Lung (tissue), 12 donors: ENCODE measurements around the gene IAH1. TPM values are rescaled to one million over a fixed set of nuclear protein-coding genes. Genes with fewer than 3 reads are reported as not detected.

ENCODE experiments used
- ATAC-seq: fragments of 200-7000 bp; cut with Tn5 transposase; one replicate; pipeline ENCODE4 v1.9.1; 2020; ENCODE audit warnings: moderate number of reproducible peaks; ENCODE audit not compliant: insufficient read depth, low FRiP score
- DNase-seq, 3 donors: peaks; one replicate each; pipeline ENCODE4 v3.0.0-alpha.2; 2013 to 2017
- H3K27ac ChIP-seq, 2 donors: one replicate each; pipeline ENCODE4 v1.5.1; 2013; ENCODE audit warnings: mild to moderate bottlenecking in 2 of 2, moderate library complexity in 2 of 2, control low read depth in 1 of 2, inconsistent platforms in 1 of 2, low read depth in 1 of 2, low read length in 1 of 2
- H3K27me3 ChIP-seq, 3 donors: one replicate each; pipeline ENCODE4 v1.5.1; 2013; ENCODE audit warnings: low read length in 2 of 3; ENCODE audit not compliant: control insufficient read depth in 3 of 3, insufficient read depth in 3 of 3
- H3K36me3 ChIP-seq, 4 donors: one replicate each; pipeline ENCODE4 v1.5.1; 2013; ENCODE audit warnings: low read length in 4 of 4, mild to moderate bottlenecking in 1 of 4, moderate library complexity in 1 of 4; ENCODE audit not compliant: control insufficient read depth in 4 of 4, insufficient read depth in 4 of 4
- H3K4me1 ChIP-seq, 5 donors: one replicate each; pipeline ENCODE4 v1.5.1; 2013; ENCODE audit warnings: low read length in 5 of 5, mild to moderate bottlenecking in 2 of 5, moderate library complexity in 1 of 5; ENCODE audit not compliant: control insufficient read depth in 5 of 5, insufficient read depth in 5 of 5
- H3K4me3 ChIP-seq: one replicate; pipeline ENCODE4 v1.5.1; 2013; ENCODE audit warnings: mild to moderate bottlenecking, control low read depth, moderate library complexity
- H3K9ac ChIP-seq, 2 donors: one replicate each; pipeline ENCODE4 v1.5.1; 2013; ENCODE audit warnings: low read length in 2 of 2, control low read depth in 1 of 2; ENCODE audit not compliant: insufficient read depth in 1 of 2
- H3K9me3 ChIP-seq, 4 donors: one replicate each; pipeline ENCODE4 v1.5.1; 2013; ENCODE audit warnings: low read length in 3 of 4, mild to moderate bottlenecking in 1 of 4, moderate library complexity in 1 of 4; ENCODE audit not compliant: control insufficient read depth in 4 of 4, insufficient read depth in 3 of 4
- WGBS, 2 donors: extraction: QIAGEN DNeasy Blood & Tissue Kit; methylation state at CpG; one replicate each; pipeline ENCODE4 v1.1.7; 2013; 5-methylcytosine and 5-hydroxymethylcytosine counted together
- polyA plus RNA-seq, 2 donors: library from polyadenylated mRNA; stranded (reverse); fragments of 200-250 nt; gene quantifications; one replicate each; pipeline ENCODE4 v1.2.1, GENCODE V29; 2013
- total RNA-seq, 2 donors: library from RNA; depleted of rRNA in 1 of 2; stranded (reverse); fragments of >200 nt in 1 of 2; gene quantifications; one replicate each; pipeline ENCODE4 v1.2.1, GENCODE V29; 2014 to 2021
- TF ChIP-seq, protein P1 (sequence below): IDR thresholded peaks from 2 replicates; pipeline ENCODE4 v1.5.1; 2012; ENCODE audit warnings: mild to moderate bottlenecking; ENCODE audit errors: control extremely low read depth, extremely low read depth
- donor health status: control.
- donor health status: control.
- donor health status: Bipolar disorder and iron deficiency.
- donor health status: healthy.
- donor health status: DM: yes; HTN: yes; CAD: no.

Gene IAH1
- total and polyA plus RNA-seq, 4 donors, result 29.4 to 73.5 (median 43.5) TPM

DNA sequence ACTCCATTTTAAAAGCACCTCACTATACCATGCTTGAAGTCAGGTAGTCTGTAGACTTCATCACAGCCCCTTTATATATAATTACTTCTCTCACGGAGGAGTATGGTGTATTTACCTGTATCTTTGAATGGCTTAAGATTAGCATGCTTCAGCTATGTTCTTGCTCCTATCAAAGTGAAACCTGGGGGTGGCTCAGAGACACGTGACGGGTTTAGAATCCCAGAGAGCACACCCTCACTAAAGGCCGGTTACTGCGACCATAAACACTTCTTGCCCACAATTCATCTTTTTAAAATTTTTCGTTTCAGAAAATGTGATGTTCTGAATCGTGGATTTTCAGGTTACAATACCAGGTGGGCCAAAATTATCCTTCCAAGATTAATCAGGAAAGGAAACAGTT is 3.6 kb downstream of the IAH1 start:
- peaks cover 9 to 24% (median 19%) of the 10 kb centered on the region in 4 donors for H3K36me3 ChIP-seq
- 85 to 93% methylated on average over 7 of the region's 7 CpGs for WGBS, 2 donors

DNA sequence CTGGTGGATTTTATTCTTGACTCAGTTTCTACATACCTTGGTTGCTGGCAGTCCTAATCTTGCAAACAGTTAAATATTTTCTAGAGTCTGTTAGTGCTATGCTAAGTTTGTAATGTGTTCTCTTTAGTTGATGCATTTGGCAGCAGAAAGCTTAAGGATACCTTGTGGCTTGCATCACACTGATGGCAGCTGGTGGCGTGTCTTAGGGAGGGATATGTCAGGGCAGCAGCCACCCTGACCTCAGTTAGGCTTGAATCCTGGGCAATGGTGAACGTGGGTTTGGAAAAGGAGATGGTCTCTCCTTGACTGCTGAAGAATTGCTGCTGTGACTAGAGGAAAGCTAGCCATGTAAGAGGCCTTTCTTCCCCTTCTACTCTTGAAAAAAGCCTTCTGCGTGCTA is 4.2 kb downstream of the IAH1 start:
- Histone ChIP-seq H3K9me3 (no peaks in the 10 kb centered on the region), H3K4me1 (peaks cover 0 to 16% (median 7%) of the 10 kb centered on the region in 5 donors), H3K9ac (no peak overlapping the region), H3K27me3 (no peaks in the 10 kb centered on the region), H3K4me3 (no peak overlapping the region), H3K27ac (no peak overlapping the region), H3K36me3 (peaks cover 10 to 29% (median 22%) of the 10 kb centered on the region in 4 donors)
- TF ChIP-seq, protein P1, sequence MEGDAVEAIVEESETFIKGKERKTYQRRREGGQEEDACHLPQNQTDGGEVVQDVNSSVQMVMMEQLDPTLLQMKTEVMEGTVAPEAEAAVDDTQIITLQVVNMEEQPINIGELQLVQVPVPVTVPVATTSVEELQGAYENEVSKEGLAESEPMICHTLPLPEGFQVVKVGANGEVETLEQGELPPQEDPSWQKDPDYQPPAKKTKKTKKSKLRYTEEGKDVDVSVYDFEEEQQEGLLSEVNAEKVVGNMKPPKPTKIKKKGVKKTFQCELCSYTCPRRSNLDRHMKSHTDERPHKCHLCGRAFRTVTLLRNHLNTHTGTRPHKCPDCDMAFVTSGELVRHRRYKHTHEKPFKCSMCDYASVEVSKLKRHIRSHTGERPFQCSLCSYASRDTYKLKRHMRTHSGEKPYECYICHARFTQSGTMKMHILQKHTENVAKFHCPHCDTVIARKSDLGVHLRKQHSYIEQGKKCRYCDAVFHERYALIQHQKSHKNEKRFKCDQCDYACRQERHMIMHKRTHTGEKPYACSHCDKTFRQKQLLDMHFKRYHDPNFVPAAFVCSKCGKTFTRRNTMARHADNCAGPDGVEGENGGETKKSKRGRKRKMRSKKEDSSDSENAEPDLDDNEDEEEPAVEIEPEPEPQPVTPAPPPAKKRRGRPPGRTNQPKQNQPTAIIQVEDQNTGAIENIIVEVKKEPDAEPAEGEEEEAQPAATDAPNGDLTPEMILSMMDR, result no peak
- ATAC-seq, result no peak
- DNase-seq, result no peak
- 87 to 91% methylated on average over 3 of the region's 3 CpGs for WGBS, 2 donors

More for the DNA sequence above, 3.6 kb downstream of the IAH1 start:
- DNase-seq (no peak), ATAC-seq (no peak)
- no peak overlapping the region for H3K27ac ChIP-seq
- no peaks in the 10 kb centered on the region for H3K9me3 ChIP-seq
- TF ChIP-seq, protein P1, result no peak
- H3K4me3 ChIP-seq, result no peak overlapping the region
- H3K4me1 ChIP-seq, result peaks cover 0 to 17% (median 10%) of the 10 kb centered on the region in 5 donors
- H3K27me3 ChIP-seq, result no peaks in the 10 kb centered on the region
- H3K9ac ChIP-seq, result no peak overlapping the region

DNA sequence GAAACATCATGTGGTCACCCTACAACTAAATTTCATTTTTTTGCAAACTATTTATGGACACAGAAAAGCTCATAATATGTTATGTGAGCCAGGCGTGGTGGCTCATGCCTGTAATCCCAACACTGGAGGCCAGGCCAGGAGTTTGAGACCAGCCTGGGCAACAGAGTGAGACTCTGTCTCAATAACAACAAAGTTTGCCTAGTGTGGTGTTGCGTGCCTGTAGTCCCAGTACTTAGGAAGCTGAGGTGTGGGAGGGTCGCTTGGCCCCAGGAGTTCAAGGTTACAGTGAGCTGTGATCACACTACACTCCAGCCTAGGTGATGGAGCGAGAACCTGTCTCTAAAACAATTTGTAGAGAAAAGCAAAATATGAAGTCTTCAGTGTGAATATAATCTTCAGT is 5.8 kb downstream of the IAH1 start:
- peaks cover 0 to 11% (median 5%) of the 10 kb centered on the region in 5 donors for H3K4me1 ChIP-seq

More for the DNA sequence above, 5.8 kb downstream of the IAH1 start:
- Histone ChIP-seq H3K4me3 (no peak overlapping the region), H3K27me3 (no peaks in the 10 kb centered on the region), H3K36me3 (peaks cover 23 to 44% (median 35%) of the 10 kb centered on the region in 4 donors), H3K9ac (no peak overlapping the region), H3K9me3 (no peaks in the 10 kb centered on the region), H3K27ac (no peak overlapping the region)
- DNase-seq, result no peak
- no peak for ATAC-seq
- 96 to 98% methylated on average over 4 of the region's 4 CpGs for WGBS, 2 donors
- TF ChIP-seq, protein P1, result no peak
